Measurements from ENCODE around the gene CHST13.

The CHST13 gene

DNA sequence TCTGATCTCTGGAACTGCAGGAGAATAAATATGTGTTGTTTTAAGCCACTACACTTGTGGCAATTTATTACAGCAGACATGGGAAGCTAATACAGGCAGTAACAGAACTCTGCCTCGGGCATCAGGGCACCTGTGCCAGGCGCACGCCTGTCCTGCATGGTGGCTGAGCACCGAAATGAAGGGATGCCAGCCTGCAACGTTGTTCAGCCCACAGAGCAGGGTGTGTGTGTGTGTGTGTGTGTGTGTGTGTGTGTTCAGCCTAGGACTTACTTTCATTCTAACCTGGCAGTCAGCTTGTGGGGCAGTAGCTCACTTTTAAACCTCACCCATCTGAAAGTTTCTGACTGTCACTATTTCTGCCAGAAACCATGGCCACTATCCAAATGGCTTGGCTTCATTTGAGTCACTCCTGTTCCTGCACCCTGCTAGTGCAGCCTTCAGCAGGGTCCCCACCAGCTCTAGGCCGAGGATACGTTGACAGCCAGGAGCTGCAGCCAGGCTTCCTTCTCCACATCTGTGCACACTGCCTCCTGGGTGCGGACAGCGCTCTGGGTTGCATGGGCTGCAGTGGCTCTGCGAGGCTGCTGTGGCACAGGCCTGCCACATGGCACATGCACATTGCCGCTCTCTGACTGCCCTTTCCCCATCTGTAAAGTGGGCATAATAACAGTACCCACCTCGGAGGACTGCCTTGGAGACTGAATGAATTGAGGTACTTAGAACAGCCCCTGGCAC lies 10.9 kb upstream of the CHST13 start:
- Mint-ChIP-seq H3K9me3 (no peaks in the 10 kb centered on the region), H3K36me3 (no peaks in the 10 kb centered on the region), H3K27me3 (peaks cover 11% of the 10 kb centered on the region), H3K4me1 (no peaks in the 10 kb centered on the region), H3K4me3 (no peak overlapping the region), H3K27ac (no peak overlapping the region)
- ATAC-seq = no peak

DNA sequence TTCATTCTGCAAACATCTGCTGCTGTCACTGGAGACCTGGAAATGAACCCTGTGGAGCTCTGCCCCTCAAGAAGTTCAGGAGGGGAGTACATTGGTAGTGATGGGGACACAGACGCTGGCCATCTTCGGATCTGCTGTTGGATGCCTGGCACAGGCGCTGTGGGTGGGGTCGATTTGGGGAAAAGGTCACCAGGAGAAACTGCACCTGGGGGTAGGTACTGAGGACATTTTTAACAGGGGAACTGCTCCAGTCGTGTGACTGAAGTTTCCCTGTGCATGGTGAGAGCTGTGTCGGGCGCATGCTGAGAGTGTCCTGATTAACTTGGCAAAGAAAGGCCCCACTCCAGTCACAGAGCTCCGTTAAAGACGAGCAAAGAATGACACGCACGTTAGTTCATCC lies 9.8 kb upstream of the CHST13 start:
- H3K27ac Mint-ChIP-seq = no peak overlapping the region
- no peaks in the 10 kb centered on the region for H3K36me3 Mint-ChIP-seq
- H3K4me1 Mint-ChIP-seq = no peaks in the 10 kb centered on the region
- H3K9me3 Mint-ChIP-seq = no peaks in the 10 kb centered on the region
- no peak overlapping the region for H3K4me3 Mint-ChIP-seq
- peaks cover 11% of the 10 kb centered on the region for H3K27me3 Mint-ChIP-seq
- no peak for ATAC-seq

DNA sequence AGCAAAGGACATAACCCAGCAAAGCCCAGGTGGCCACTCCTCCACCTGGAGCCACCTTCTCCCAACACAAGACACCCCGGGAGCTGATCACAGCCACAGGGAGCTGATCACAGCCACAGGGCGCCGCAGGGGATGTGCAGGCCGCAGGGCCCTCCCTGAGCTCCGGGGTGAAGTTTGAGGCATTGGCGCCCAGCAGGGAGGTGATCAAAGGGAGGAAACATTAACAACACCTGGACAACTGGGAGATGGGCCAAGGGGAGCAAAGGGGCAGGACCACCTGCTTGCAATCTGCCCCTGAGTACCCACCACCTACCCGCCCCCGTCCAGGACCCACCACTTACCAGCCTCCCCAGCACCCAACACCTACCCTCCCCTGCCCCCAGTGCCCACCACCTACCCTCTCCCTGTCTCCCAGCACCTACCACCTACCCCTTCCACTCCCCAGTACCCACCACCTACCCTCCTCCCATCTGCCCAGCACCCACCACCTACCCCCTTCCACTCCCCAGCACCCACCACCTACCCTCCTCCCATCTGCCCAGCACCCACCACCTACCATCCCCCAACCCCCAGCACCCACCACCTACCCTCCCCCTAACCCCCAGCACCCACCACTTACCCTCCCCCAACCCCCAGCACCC lies 8.8 kb upstream of the CHST13 start:
- no peaks in the 10 kb centered on the region for H3K9me3 Mint-ChIP-seq
- no peak overlapping the region for H3K27ac Mint-ChIP-seq
- H3K4me1 Mint-ChIP-seq = no peaks in the 10 kb centered on the region

DNA sequence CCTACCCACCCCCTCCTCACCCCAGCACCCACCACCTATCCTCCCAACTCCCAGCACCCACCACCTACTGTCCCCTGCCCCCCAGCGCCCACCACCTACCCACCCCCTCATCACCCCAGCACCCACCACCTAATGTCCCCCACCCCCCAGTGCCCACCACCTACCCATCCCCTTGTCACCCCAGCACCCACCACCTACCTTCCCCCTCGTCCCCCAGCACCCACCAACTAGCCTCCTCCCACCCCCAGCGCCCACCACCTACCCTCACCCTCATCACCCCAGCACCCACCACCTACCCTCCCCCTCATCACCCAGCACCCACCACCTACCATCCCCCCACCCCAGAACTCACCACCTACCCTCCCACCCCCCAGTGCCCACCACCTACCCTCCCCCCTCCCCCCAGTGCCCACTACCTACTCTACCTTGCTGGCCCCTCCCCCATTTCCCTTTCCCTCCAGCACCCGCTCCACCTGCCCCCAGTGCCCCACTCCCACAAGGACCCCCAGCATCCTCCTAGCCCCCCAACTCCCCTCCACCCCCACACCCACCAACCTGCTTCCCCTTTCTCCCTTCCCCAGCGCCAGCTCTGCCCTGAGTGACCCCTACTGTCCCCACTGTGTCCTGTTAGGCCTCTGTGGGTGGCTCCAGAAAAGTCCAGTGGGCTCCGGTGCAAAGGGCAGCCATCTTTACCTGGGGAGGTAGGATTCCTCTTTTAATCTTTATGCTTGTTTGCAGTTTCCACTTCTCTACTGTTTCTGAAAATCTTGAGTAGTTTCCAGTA lies 7.6 kb upstream of the CHST13 start:
- peaks cover 18% of the 10 kb centered on the region for H3K27me3 Mint-ChIP-seq
- H3K27ac Mint-ChIP-seq = no peak overlapping the region
- no peaks in the 10 kb centered on the region for H3K4me1 Mint-ChIP-seq
- no peaks in the 10 kb centered on the region for H3K9me3 Mint-ChIP-seq
- H3K36me3 Mint-ChIP-seq = no peaks in the 10 kb centered on the region
- no peak overlapping the region for H3K4me3 Mint-ChIP-seq
- peak; percentile 49 for ATAC-seq

More for the DNA sequence above, 8.8 kb upstream of the CHST13 start:
- no peak overlapping the region for H3K4me3 Mint-ChIP-seq
- ATAC-seq = peak; percentile 54
- peaks cover 13% of the 10 kb centered on the region for H3K27me3 Mint-ChIP-seq
- H3K36me3 Mint-ChIP-seq = no peaks in the 10 kb centered on the region

DNA sequence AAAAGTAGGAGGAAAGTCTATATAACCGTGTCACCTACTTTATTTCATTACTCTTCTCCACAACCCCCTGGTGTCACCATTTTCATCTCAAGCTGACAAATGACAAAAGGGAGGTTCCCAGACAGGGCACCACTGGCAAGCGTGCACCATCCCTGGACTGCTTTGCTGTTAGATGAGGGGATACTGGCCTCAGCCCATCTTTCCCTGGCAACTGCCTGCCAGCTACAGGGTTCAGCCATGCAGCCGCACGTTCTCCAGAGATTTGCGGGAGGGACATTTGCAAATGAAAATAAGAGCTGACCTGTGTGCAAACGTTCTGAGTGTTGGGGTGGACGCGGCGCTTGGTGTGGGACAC lies 7.0 kb upstream of the CHST13 start:
- ATAC-seq = no peak
- peaks cover 18% of the 10 kb centered on the region for H3K27me3 Mint-ChIP-seq
- no peak overlapping the region for H3K27ac Mint-ChIP-seq
- no peaks in the 10 kb centered on the region for H3K36me3 Mint-ChIP-seq
- no peak overlapping the region for H3K4me3 Mint-ChIP-seq
- H3K9me3 Mint-ChIP-seq = no peaks in the 10 kb centered on the region
- no peaks in the 10 kb centered on the region for H3K4me1 Mint-ChIP-seq

DNA sequence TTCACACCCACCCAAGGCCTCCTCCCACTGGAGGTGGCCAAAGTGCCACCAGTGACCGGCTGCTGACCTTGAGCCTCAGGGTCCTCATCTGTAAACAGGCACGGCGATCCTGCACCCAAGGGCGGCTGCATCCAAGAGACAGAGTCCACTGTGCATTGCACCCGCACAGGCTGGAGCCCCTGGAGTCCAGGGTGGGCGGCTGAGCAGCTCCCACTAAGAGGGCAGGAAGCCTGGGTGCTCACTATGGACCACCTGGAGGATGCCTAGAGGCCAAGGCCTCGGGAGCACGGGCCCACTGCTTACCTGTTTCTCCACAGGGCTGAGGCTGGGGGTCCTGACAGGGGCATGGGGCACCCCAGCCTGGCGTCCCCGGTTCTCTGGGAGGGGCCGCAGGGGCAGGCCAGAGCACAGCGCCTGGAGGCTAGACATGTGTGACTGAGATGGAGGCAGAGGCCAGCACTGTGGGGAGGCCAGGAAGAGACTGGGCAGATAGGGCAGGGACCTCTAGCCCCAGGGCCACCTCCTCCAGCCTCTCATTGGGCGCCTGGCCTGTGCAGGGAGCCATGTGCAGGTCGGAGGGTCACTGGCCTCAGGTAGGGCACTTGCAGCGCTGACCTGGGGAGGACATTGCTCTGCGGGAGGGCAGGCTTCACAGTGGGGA lies 6.5 kb upstream of the CHST13 start, which contains the start of gene UROC1:
Gene UROC1 (minus strand): TSS at position 483 of the 661 bp plus-strand sequence. CDS start 54 bp downstream, at position 429.
- H3K27me3 Mint-ChIP-seq = peaks cover 18% of the 10 kb centered on the region
- no peaks in the 10 kb centered on the region for H3K36me3 Mint-ChIP-seq
- no peak within 1 kb of the TSS for H3K4me3 Mint-ChIP-seq
- H3K27ac Mint-ChIP-seq = no peak within 1 kb of the TSS
- H3K4me1 Mint-ChIP-seq = no peaks in the 10 kb centered on the region
- ATAC-seq = no peak
- no peaks in the 10 kb centered on the region for H3K9me3 Mint-ChIP-seq

DNA sequence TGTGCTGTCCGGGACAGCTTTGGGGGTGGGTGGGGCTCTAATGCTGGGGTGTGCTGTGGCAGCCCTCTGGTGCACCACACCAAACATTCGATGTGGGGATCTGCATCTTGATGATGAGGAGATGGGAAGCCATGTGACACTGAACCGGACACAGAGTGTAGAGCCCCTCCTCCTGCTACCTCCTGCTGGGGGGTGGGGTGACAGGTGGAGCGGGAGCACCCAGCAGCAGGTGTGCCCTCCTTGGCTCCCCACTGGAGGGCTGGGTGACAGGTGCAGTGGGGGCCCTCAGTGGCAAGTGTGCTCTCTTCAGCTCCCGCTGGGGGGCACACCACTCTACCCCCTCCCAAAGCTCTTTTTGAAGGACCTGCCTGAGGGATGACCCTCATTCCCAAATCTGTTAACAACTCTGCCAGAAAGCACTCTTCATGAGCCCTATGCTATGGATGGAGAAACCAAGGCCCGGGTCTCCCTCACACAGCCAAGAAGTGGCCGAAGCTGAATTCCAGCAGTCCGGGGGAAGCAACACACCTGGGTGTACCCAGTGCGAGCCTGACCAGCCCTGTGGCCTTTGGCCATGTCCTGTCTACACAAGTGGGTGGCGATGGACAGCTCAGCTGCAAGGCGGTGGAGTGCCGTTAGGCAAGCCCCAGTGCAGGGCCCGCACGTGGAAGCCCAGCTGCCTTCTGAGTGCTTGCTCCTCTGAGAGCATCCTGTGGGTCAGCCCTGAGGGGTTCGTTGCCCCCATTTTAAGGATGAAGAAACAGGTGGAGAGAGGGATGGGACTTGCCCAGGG lies 5.8 kb upstream of the CHST13 start:
- no peak overlapping the region for H3K4me3 Mint-ChIP-seq
- H3K4me1 Mint-ChIP-seq = no peaks in the 10 kb centered on the region
- H3K9me3 Mint-ChIP-seq = no peaks in the 10 kb centered on the region
- ATAC-seq = no peak
- H3K27me3 Mint-ChIP-seq = peaks cover 24% of the 10 kb centered on the region
- no peaks in the 10 kb centered on the region for H3K36me3 Mint-ChIP-seq
- H3K27ac Mint-ChIP-seq = no peak overlapping the region

DNA sequence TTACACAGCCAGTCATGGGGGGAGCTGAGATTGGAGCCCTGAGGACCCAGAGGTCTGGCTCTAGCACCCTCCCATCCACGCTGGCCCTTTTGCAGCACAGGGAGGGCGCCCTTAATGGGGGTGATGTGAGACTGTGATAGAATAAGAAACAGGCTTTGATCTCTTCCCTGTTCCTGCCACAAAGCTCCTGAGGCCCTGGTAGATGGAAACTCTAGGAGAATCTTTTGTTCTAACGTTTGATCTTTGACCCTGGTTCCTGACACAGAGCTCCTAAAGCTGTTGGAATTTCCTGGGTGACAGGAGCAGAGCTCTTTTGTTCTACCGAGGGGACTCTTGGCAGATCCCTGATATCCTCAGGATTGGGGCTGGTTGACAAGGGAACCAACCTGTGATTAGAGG lies 5.2 kb upstream of the CHST13 start:
- no peak overlapping the region for H3K4me3 Mint-ChIP-seq
- no peaks in the 10 kb centered on the region for H3K4me1 Mint-ChIP-seq
- ATAC-seq = no peak
- H3K27me3 Mint-ChIP-seq = peaks cover 30% of the 10 kb centered on the region
- H3K9me3 Mint-ChIP-seq = no peaks in the 10 kb centered on the region
- no peaks in the 10 kb centered on the region for H3K36me3 Mint-ChIP-seq
- no peak overlapping the region for H3K27ac Mint-ChIP-seq

DNA sequence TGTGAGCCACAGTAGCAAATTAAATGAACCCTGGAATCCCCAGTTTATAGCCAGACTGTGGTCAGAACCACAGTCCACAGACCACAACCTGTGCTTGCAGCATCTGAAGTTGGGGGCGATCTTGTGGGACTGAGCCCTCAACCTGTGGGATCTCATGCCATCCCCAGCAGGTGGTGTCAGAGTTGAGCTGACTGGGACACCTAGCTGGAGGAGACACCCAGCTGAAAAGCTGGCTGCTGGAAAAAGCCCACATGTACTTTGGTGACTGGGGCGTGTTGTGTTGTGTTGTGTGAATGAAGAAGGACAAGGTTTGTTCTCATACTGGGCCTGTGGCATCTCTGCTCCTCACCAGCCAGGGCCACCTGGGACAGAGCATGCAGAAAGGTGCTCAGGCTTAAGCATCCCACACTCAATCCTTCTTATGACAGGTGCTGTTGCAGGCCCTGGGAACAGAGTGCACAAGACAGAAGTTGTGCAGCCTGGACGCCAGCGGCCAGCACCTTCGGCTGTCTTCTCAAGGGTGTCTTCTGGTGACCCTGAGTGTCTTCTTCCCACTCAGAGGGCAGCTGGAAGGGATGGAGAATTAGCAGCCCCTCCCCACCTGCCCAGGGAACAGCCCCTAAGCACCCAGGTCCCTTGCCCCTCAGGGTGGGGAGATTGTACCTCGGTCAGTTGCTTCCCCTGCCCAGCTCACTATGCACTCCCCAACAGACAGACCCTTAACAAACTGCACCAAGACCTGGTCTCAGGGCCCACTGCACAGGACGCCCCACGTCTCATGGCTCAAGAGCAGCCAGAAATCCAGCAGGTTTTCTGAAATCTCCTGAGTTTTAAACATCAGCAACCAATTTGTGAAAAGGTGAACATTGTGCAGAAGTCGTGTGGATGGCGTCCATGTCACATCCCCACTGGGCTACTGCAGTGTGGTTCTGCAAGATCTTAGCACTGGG lies 4.2 kb upstream of the CHST13 start:
- no peaks in the 10 kb centered on the region for H3K9me3 Mint-ChIP-seq
- H3K36me3 Mint-ChIP-seq = no peaks in the 10 kb centered on the region
- no peaks in the 10 kb centered on the region for H3K4me1 Mint-ChIP-seq
- no peak overlapping the region for H3K27ac Mint-ChIP-seq
- H3K4me3 Mint-ChIP-seq = no peak overlapping the region
- H3K27me3 Mint-ChIP-seq = peaks cover 31% of the 10 kb centered on the region
- no peak for ATAC-seq

DNA sequence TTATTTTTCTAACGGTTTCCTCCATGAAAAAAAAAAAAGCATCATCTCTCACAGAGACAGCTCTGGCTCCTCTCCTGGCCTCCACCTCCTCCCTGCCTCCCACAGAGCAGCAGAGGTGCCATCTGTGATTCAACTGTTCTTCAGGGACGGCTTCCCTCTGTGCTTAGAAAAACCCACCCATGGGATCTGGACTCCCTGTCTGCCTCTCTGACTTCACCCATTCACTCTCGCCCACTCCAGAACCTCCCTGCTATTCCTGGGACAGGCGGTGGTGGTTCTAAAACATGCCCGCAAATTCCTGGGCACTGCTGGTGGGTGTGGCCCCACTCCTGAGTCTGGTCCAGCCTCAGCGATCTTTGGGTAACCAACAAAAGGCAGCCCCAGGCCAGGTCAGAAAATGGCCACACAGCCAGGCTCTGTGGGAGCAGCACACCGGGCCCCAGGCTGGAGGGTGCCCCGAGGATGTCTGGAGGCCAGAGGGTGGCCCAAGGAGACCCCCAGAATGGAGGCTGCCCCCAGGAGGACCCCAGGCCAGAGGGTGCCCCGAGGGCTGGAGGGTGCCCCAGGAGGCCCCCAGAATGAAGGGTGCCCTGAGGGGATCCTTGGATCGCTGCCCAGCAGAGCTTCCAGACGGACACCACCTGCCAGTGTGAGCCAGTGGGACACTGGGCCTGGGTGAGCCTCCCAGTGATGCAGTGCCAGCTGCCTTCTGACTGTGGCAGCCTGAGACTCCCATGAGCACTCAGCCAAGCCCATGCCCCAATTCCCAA lies 2.6 kb upstream of the CHST13 start:
- no peak for ATAC-seq
- Mint-ChIP-seq H3K27me3 (peaks cover 42% of the 10 kb centered on the region), H3K27ac (no peak overlapping the region), H3K9me3 (no peaks in the 10 kb centered on the region), H3K4me3 (no peak overlapping the region), H3K4me1 (no peaks in the 10 kb centered on the region), H3K36me3 (no peaks in the 10 kb centered on the region)

DNA sequence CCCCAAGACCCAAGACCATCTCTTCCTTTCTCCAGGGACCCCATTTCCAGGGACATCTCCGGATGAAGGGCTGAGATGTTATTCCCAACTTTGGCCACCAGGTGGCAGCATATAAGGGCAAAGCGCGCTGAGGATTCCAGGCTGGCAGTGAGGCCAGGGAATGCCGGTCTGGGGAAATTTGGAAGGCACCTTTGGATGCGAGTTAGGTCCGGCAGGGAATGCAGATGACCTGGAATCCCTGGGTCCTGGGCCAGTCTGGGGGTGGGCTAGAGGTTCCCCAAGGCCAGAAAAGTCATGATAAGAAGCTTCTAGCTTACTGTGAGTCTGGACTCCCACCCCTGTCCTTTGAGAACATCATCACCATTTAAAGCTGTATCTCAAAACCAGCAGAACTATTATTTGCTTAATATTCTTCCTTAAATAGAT lies 1.6 kb upstream of the CHST13 start:
- H3K4me3 Mint-ChIP-seq = no peak overlapping the region
- no peak for ATAC-seq
- H3K9me3 Mint-ChIP-seq = no peaks in the 10 kb centered on the region
- H3K27me3 Mint-ChIP-seq = peaks cover 36% of the 10 kb centered on the region
- H3K4me1 Mint-ChIP-seq = no peaks in the 10 kb centered on the region
- H3K27ac Mint-ChIP-seq = no peak overlapping the region
- H3K36me3 Mint-ChIP-seq = no peaks in the 10 kb centered on the region

DNA sequence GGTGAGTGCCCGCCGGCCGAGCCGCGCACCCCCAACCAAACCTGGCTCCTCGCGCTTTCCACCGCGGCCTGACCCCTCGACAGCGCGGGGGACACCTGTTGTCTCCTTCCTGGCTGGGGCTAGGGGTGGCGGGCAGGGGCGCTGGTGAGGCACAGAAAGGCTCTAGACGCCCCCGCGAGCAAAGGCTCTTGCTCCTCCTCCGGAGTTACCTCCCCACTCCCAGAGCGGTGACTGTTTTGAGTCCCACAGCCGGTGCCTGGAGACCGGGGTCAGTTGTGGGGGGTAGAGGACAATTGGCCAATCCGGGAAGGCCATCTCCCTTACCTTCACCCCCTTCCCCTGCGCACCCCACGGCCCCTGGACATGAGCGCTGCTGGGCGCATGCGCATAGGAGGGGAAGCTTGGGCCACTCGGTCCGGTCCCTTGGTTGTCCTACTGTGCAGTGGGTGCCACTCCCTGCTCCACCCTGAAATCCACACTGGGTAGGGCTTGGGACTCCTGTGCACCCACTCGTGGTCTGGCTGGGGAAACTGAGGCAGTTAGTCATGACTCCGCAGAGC lies 554 bp downstream of the CHST13 start:
- no peaks in the 10 kb centered on the region for H3K36me3 Mint-ChIP-seq
- no peaks in the 10 kb centered on the region for H3K4me1 Mint-ChIP-seq
- H3K27me3 Mint-ChIP-seq = peaks cover 34% of the 10 kb centered on the region
- no peak for ATAC-seq
- no peak overlapping the region for H3K27ac Mint-ChIP-seq
- peak overlapping the region; percentile 28 for H3K4me3 Mint-ChIP-seq
- no peaks in the 10 kb centered on the region for H3K9me3 Mint-ChIP-seq

Measured in stimulated activated memory B cell treated with anti-CD40 and anti-IgM and Interleukin-4, amounts not matched to agents 10 μg/mL and 1 μg/mL and 100 μg/mL, for 72 hours (primary cell).